ENCODE measurements around the gene AKNA.

AKNA gene

DNA sequence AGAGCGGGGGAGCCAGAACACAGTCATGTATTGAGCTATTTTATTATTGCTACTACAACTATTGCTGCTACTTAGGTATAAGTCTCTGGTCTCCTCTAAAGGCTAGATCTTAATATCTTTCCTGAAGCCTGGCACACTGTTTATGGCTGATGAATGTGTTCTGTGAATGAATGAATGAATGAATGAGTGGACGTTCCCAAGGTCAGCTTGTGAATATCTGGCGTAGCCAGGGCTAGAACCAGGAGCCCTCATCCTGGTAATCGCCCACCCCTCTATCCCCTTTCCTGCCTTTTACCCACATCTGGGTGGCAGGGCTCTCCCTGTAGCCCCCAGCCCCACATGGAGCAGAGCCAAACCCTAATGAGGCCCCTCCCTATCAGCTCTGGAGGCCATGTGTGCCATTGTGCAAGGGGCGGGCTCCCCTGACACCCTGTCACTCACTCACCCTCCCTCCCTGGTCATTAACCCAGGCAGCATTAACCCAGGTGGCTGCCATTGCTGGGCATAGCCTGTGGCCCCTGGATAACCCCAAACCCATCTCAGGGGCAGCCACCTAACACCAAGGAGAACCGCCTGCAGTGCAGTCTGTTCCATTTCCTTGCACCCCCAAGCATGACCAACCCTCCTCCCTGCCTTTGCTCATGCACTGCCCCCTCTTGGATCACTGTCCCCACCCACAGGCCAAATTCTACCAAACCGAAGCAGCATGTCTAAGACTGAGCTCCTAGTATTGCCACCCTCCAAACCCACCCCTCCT is 2.0 kb upstream of the AKNA start:
- no peak for DNase-seq (ENCODE audit: low spot score)
- H3K27ac ChIP-seq: no peak overlapping the region
- TF ChIP-seq, protein P1, sequence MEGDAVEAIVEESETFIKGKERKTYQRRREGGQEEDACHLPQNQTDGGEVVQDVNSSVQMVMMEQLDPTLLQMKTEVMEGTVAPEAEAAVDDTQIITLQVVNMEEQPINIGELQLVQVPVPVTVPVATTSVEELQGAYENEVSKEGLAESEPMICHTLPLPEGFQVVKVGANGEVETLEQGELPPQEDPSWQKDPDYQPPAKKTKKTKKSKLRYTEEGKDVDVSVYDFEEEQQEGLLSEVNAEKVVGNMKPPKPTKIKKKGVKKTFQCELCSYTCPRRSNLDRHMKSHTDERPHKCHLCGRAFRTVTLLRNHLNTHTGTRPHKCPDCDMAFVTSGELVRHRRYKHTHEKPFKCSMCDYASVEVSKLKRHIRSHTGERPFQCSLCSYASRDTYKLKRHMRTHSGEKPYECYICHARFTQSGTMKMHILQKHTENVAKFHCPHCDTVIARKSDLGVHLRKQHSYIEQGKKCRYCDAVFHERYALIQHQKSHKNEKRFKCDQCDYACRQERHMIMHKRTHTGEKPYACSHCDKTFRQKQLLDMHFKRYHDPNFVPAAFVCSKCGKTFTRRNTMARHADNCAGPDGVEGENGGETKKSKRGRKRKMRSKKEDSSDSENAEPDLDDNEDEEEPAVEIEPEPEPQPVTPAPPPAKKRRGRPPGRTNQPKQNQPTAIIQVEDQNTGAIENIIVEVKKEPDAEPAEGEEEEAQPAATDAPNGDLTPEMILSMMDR (conservative IDR thresholded peaks at IDR 0.05; ENCODE audit: low read depth): no peak
- ChIA-PET CTCF (no interaction called here), POLR2A (ENCODE audit: low non-redundant PET) (interaction anchor here (0.6 kb wide), 1 partner anchor 271 kb away, joined by 4 read pairs; no protein-coding TSS in a partner anchor)

DNA sequence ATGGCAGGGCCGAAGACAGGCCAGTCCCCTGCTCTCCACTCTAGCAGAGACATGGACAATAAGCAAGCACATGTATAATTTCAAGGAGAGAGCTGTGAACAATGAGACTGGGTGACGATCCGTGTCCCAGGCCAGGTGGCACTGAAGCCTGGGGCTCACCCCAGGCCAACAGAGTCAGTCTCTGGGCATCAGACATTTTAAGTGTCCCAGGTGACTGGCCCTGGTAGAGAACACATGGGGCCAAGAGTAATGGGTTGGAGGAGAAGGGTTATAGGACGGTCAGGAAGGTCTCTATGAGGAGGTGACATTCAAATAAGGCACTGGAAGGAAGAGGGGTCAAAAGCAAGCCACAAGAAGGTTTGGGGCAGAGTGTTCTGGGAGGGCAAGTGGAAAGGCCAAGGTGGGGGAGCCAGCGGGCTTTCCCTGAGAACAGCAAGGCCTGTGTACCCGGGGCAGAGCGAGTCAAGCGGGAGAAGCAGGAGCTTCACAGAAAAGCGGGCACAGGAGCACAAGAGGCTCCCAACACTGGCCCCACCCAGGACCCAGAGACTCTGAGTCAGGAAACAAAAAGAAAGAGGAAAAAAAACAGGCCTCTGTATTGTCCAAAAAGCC is 1.1 kb upstream of the AKNA start:
- POLR2A ChIA-PET (ENCODE audit: low non-redundant PET): interaction anchor here (0.6 kb wide), 1 partner anchor 272 kb away, joined by 4 read pairs; no protein-coding TSS in a partner anchor
- H3K27ac ChIP-seq: no peak overlapping the region

GRCh38 chr9:114388357-114388682 is 538 bp upstream of the AKNA start:
- ChIA-PET CTCF (no interaction called here), POLR2A (ENCODE audit: low non-redundant PET) (no interaction called here)
- DNase-seq (ENCODE audit: low spot score): no peak
- TF ChIP-seq, protein P1 (conservative IDR thresholded peaks at IDR 0.05; ENCODE audit: low read depth): no peak
- H3K27ac ChIP-seq: peak overlapping the region; percentile 19; the same call in 1 of the 2 replicates

More for the DNA sequence above, 1.1 kb upstream of the AKNA start:
- CTCF ChIA-PET: no interaction called here
- TF ChIP-seq, protein P1 (conservative IDR thresholded peaks at IDR 0.05; ENCODE audit: low read depth): no peak
- no peak for DNase-seq (ENCODE audit: low spot score)

GRCh38 chr9:114386886-114387679 is 699 bp downstream of the AKNA start:
- CTCF ChIA-PET: interaction anchor here (1.2 kb wide), 1 partner anchor 18 kb away, joined by 4 read pairs; no protein-coding TSS in a partner anchor
- peak overlapping the region; percentile 33 for H3K27ac ChIP-seq
- TF ChIP-seq, protein P1 (conservative IDR thresholded peaks at IDR 0.05; ENCODE audit: low read depth): no peak
- POLR2A ChIA-PET (ENCODE audit: low non-redundant PET): no interaction called here
- DNase-seq (ENCODE audit: low spot score): no peak

GRCh38 chr9:114386361-114386885 is 1.4 kb downstream of the AKNA start:
- peak overlapping the region; percentile 33 for H3K27ac ChIP-seq

More at GRCh38 chr9:114386361-114386885, 1.4 kb downstream of the AKNA start:
- TF ChIP-seq, protein P1 (conservative IDR thresholded peaks at IDR 0.05; ENCODE audit: low read depth): no peak
- ChIA-PET POLR2A (ENCODE audit: low non-redundant PET) (interaction anchor here (0.6 kb wide), 1 partner anchor 1904 kb away, joined by 3 read pairs; no protein-coding TSS in a partner anchor), CTCF (interaction anchor here (0.5 to 1.2 kb wide), 3 partner anchors 17 to 1937 kb away, joined by 4 read pairs; no protein-coding TSS in a partner anchor)
- no peak for DNase-seq (ENCODE audit: low spot score)

All from RWPE1 (cell line).